Articular chondrocyte of knee joint (primary cell): ENCODE data around the gene TTC22. TPM values are rescaled to one million over a fixed set of nuclear protein-coding genes. Genes with fewer than 3 reads are reported as not detected.

Experiments used
- total RNA-seq: library from RNA; depleted of rRNA; stranded (reverse); fragments of >200 nt; gene quantifications from 2 replicates; pipeline ENCODE4 v1.2.3, GENCODE V29; 2012

The TTC22 gene
- under 0.01 TPM in 1 of 2 replicates, not detected in the other for total RNA-seq

GRCh38 chr1:54800899-54801759 lies at the start of gene TTC22:
TSS of gene TTC22 (minus strand) at chr1:54801323. CDS start at chr1:54801163, 160 bp downstream.

GRCh38 chr1:54764133-54764921 lies 36.8 kb downstream of the TTC22 start, which contains the start of gene PARS2:
TSS of gene PARS2 (minus strand) at chr1:54764523. CDS start at chr1:54759161, 5,362 bp downstream.

Other genes with a start within 250 kb of the TTC22 start
- not detected in 2 replicates for gene FAM151A, start 177.8 kb downstream of the TTC22 start, total RNA-seq
- 1.3 and 2.5 TPM in 2 replicates for gene MROH7, start 159.5 kb downstream of the TTC22 start, total RNA-seq
- gene TTC4, start 85.5 kb downstream of the TTC22 start, total RNA-seq: 36.8 and 37.6 TPM in 2 replicates
- 4.3 and 5.7 TPM in 2 replicates for gene PARS2, start 36.8 kb downstream of the TTC22 start, total RNA-seq
- gene DHCR24, start 85.9 kb upstream of the TTC22 start, total RNA-seq: 137 and 154 TPM in 2 replicates
- gene TMEM61, start 179.3 kb upstream of the TTC22 start, total RNA-seq: 0.11 TPM in 1 of 2 replicates, not detected in the other
- gene BSND, start 197.6 kb upstream of the TTC22 start, total RNA-seq: not detected in 2 replicates
- 0.26 and 0.86 TPM in 2 replicates for gene PCSK9, start 238.2 kb upstream of the TTC22 start, total RNA-seq